Prostate gland (tissue), 2 donors: Measurements from ENCODE around the gene CADPS.

ENCODE experiments used
- CTCF ChIP-seq, 4 experiments: fragments of 200-600 bp in 2 of 4; fragments of 450-650 bp in 2 of 4; sonication (generic) in 2 of 4; IDR thresholded peaks; 1 replicate in 3 of 4; 2 replicates in 1 of 4; pipeline ENCODE4 v1.5.1; 2016 to 2019; ENCODE audit warnings: antibody characterized with exemption in 4 of 4, mild to moderate bottlenecking in 2 of 4, moderate library complexity in 2 of 4
- POLR2A ChIP-seq: fragments of 450-650 bp; IDR thresholded peaks from one replicate; pipeline ENCODE4 v1.6.1; 2016; ENCODE audit warnings: antibody characterized with exemption, mild to moderate bottlenecking
- POLR2AphosphoS5 ChIP-seq: sonication (generic); formaldehyde crosslinking; IDR thresholded peaks from one replicate; pipeline ENCODE4 v1.6.1; 2017; ENCODE audit warnings: antibody characterized with exemption

- no peak for TF ChIP-seq POLR2A
- TF ChIP-seq CTCF (IDR thresholded peaks at IDR 0.05) = no peak
- no peak for TF ChIP-seq POLR2AphosphoS5
Measured at GRCh38 chr3:62843508-62843907, 31.7 kb downstream of the CADPS start.
